ENCODE measurements around the gene PPP4C. TPM values are rescaled to one million over a fixed set of nuclear protein-coding genes. Genes with fewer than 3 reads are reported as not detected.

Gene PPP4C
- total and polyA plus RNA-seq, 8 donors: 21.7 to 53.7 (median 28.6) TPM

- 57 to 59% methylated on average over 12 of the region's 12 CpGs for WGBS, 2 donors
- FAIRE-seq (no peak), DNase-seq (no peak), ATAC-seq (no peak)
- Histone ChIP-seq H3K36me3 (peaks cover 3 to 14% (median 6%) of the 10 kb centered on the region in 3 donors), H3K9me3 (no peaks in the 10 kb centered on the region), H3K4me1 (peaks cover 3 to 19% (median 13%) of the 10 kb centered on the region in 3 donors), H3K4me3 (peak overlapping the region in 3 of 4 donors; percentile 73 to 82 (median 80)), H3K27me3 (no peaks in the 10 kb centered on the region), H3K27ac (peak overlapping the region; percentile 88 to 99 (median 98))
- no peak for TF ChIP-seq CTCF (IDR thresholded peaks at IDR 0.05)
- intact Hi-C loops (cut with DNase I): no loop called here
Measured at GRCh38 chr16:30063278-30063892, 12.4 kb upstream of the PPP4C start.

- ATAC-seq (peak; percentile 29 to 57 (median 54)), FAIRE-seq (no peak), DNase-seq (peak; percentile 73 to 89 (median 78))
- H3K4me3 ChIP-seq: peak overlapping the region; percentile 54 to 82 (median 76)
- peaks cover 3 to 19% (median 13%) of the 10 kb centered on the region in 3 donors for H3K4me1 ChIP-seq
- H3K36me3 ChIP-seq: peaks cover 8 to 21% (median 13%) of the 10 kb centered on the region in 3 donors
- no peaks in the 10 kb centered on the region for H3K27me3 ChIP-seq
- TF ChIP-seq CTCF (IDR thresholded peaks at IDR 0.05): no peak
- WGBS, 2 donors: 5% methylated on average over 27 of the region's 27 CpGs
- H3K27ac ChIP-seq: peak overlapping the region; percentile 88 to 99 (median 98)
- no peaks in the 10 kb centered on the region for H3K9me3 ChIP-seq
- intact Hi-C loops (cut with DNase I): no loop called here
Measured at GRCh38 chr16:30063893-30064728, 11.7 kb upstream of the PPP4C start.

GRCh38 chr16:30064729-30065101 is 11.1 kb upstream of the PPP4C start:
- TF ChIP-seq CTCF (IDR thresholded peaks at IDR 0.05): no peak
- intact Hi-C loops (cut with DNase I): no loop called here
- DNase-seq (peak in 1 of 6 donors; percentile 63), ATAC-seq (peak in 3 of 4 donors; percentile 65 to 70 (median 68)), FAIRE-seq (no peak)
- no peaks in the 10 kb centered on the region for H3K27me3 ChIP-seq
- peaks cover 14 to 27% (median 19%) of the 10 kb centered on the region in 3 donors for H3K36me3 ChIP-seq
- H3K4me1 ChIP-seq: peaks cover 3 to 19% (median 13%) of the 10 kb centered on the region in 3 donors
- 0 to 1% methylated on average over 18 to 25 of the region's 25 CpGs for WGBS, 2 donors
- H3K9me3 ChIP-seq: no peaks in the 10 kb centered on the region
- H3K27ac ChIP-seq: peak overlapping the region; percentile 88 to 99 (median 98)
- peak overlapping the region; percentile 54 to 82 (median 76) for H3K4me3 ChIP-seq

- ATAC-seq (peak; percentile 85 to 89 (median 88)), FAIRE-seq (no peak), DNase-seq (peak; percentile 97 to 99 (median 98))
- no peaks in the 10 kb centered on the region for H3K27me3 ChIP-seq
- peaks cover 3 to 19% (median 13%) of the 10 kb centered on the region in 3 donors for H3K4me1 ChIP-seq
- H3K36me3 ChIP-seq: peaks cover 18 to 33% (median 25%) of the 10 kb centered on the region in 3 donors
- H3K27ac ChIP-seq: peak within 1 kb of the TSS; percentile 88 to 99 (median 98)
- H3K9me3 ChIP-seq: no peaks in the 10 kb centered on the region
- intact Hi-C loops (cut with DNase I): no loop called here
- peak within 1 kb of the TSS; percentile 73 to 94 (median 81) for H3K4me3 ChIP-seq
- TF ChIP-seq CTCF (IDR thresholded peaks at IDR 0.05): no peak
- 0% methylated on average over 65 to 99 of the region's 99 CpGs for WGBS, 2 donors
Measured at GRCh38 chr16:30065102-30065942, 10.5 kb upstream of the PPP4C start, which contains the start of gene ALDOA. TSS of gene ALDOA (plus strand) at chr16:30065760. CDS start at chr16:30066898, 1,138 bp downstream.

Data from pancreas (tissue), 10 donors.